Neural progenitor cell (in vitro differentiated cells): ENCODE results near the gene DOCK4. TPM values are rescaled to one million over a fixed set of nuclear protein-coding genes. Genes with fewer than 3 reads are reported as not detected.

Experiments used
- DNase-seq: peaks from one replicate; pipeline ENCODE4 v3.0.0-alpha.2; 2016; ENCODE audit warnings: low spot score
- H2AFZ ChIP-seq: fragments of 200-600 bp; sonication (generic); replicated peaks from 2 replicates; pipeline ENCODE4 v1.6.1; 2016; ENCODE audit warnings: antibody characterized with exemption
- H3F3A ChIP-seq: fragments of 200-600 bp; sonication (generic); 2 replicates; pipeline ENCODE4 v1.6.1; 2016; ENCODE audit warnings: antibody characterized with exemption, low read depth
- H3K27ac ChIP-seq: fragments of 200-600 bp; sonication (generic); 2 replicates; pipeline ENCODE4 v1.5.1; 2016; ENCODE audit warnings: mild to moderate bottlenecking
- H3K27me3 ChIP-seq: fragments of 200-600 bp; sonication (generic); 2 replicates; pipeline ENCODE4 v1.6.1; 2016; ENCODE audit warnings: mild to moderate bottlenecking, moderate library complexity
- H3K36me3 ChIP-seq: fragments of 200-600 bp; sonication (generic); 2 replicates; pipeline ENCODE4 v1.5.1; 2016
- H3K4me1 ChIP-seq: fragments of 200-600 bp; sonication (generic); 2 replicates; pipeline ENCODE4 v1.6.1; 2016; ENCODE audit warnings: mixed run types
- H3K4me2 ChIP-seq: fragments of 200-600 bp; sonication (generic); 2 replicates; pipeline ENCODE4 v1.6.1; 2016
- H3K4me3 ChIP-seq: fragments of 200-600 bp; sonication (generic); 2 replicates; pipeline ENCODE4 v1.5.1; 2016
- H3K79me2 ChIP-seq: fragments of 200-600 bp; sonication (generic); 2 replicates; pipeline ENCODE4 v1.6.1; 2016; ENCODE audit warnings: low read depth
- H3K9ac ChIP-seq: fragments of 200-600 bp; sonication (generic); 2 replicates; pipeline ENCODE4 v1.6.1; 2016
- H3K9me3 ChIP-seq: fragments of 200-600 bp; sonication (generic); 2 replicates; pipeline ENCODE4 v1.5.1; 2016; ENCODE audit warnings: low read depth
- H4K20me1 ChIP-seq: fragments of 200-600 bp; sonication (generic); 2 replicates; pipeline ENCODE4 v1.6.1; 2016; ENCODE audit warnings: low read depth
- H3K27ac Mint-ChIP-seq: 3 replicates; pipeline ENCODE4 v1.8.0; 2021; ENCODE audit warnings: mixed read lengths
- H3K27me3 Mint-ChIP-seq: 2 replicates; pipeline ENCODE4 v1.8.0; 2022; ENCODE audit warnings: low read depth, mild to moderate bottlenecking, inconsistent platforms, moderate library complexity, mixed read lengths; ENCODE audit not compliant: insufficient read depth
- H3K36me3 Mint-ChIP-seq: 3 replicates; pipeline ENCODE4 v1.8.0; 2021; ENCODE audit warnings: mixed read lengths
- H3K4me1 Mint-ChIP-seq: 3 replicates; pipeline ENCODE4 v1.8.0; 2021; ENCODE audit warnings: mixed read lengths
- H3K4me3 Mint-ChIP-seq: 3 replicates; pipeline ENCODE4 v1.8.0; 2021; ENCODE audit warnings: mild to moderate bottlenecking, moderate library complexity, mixed read lengths
- H3K9me3 Mint-ChIP-seq: 3 replicates; pipeline ENCODE4 v1.8.0; 2020; ENCODE audit warnings: mixed read lengths
- CTCF ChIP-seq: fragments of 200-600 bp; sonication (generic); IDR thresholded peaks from 2 replicates; pipeline ENCODE4 v1.5.1; 2017; ENCODE audit warnings: antibody characterized with exemption, mild to moderate bottlenecking
- EZH2 ChIP-seq: fragments of 200-600 bp; sonication (generic); IDR thresholded peaks from 2 replicates; pipeline ENCODE4 v1.6.1; 2017; ENCODE audit warnings: antibody characterized with exemption, mild to moderate bottlenecking, moderate library complexity
- EZH2phosphoT487 ChIP-seq: fragments of 200-600 bp; sonication (generic); IDR thresholded peaks from 2 replicates; pipeline ENCODE4 v1.6.1; 2017; ENCODE audit warnings: antibody characterized with exemption
- total RNA-seq: library from RNA; depleted of rRNA; stranded (reverse); fragments of >200 nt; gene quantifications from 2 replicates; pipeline ENCODE4 v1.2.3, GENCODE V29; 2015; ENCODE audit warnings: low replicate concordance

The DOCK4 gene
- total RNA-seq, 1 donor from 2014 or later = 11.4 TPM

- H3K27ac Mint-ChIP-seq = no peak overlapping the region
Observed at GRCh38 chr7:111833466-111833865, 372.7 kb downstream of the DOCK4 start.

GRCh38 chr7:111832174-111832573 lies 374.0 kb downstream of the DOCK4 start:
- H3K27ac Mint-ChIP-seq = no peak overlapping the region
- H3K9ac ChIP-seq = no peak overlapping the region
- no peaks in the 10 kb centered on the region for H3K36me3 ChIP-seq
- no peak for DNase-seq
- H3K4me1 Mint-ChIP-seq = no peaks in the 10 kb centered on the region
- no peaks in the 10 kb centered on the region for H3K27me3 ChIP-seq
- no peak overlapping the region for H3K4me2 ChIP-seq
- peaks cover 9% of the 10 kb centered on the region for H3K9me3 Mint-ChIP-seq
- H3K27ac ChIP-seq = no peak overlapping the region
- H3K27me3 Mint-ChIP-seq = no peaks in the 10 kb centered on the region
- no peak overlapping the region for H2AFZ ChIP-seq
- no peaks in the 10 kb centered on the region for H3F3A ChIP-seq
- no peaks in the 10 kb centered on the region for H3K9me3 ChIP-seq
- no peaks in the 10 kb centered on the region for H4K20me1 ChIP-seq
- H3K79me2 ChIP-seq = no peaks in the 10 kb centered on the region
- no peak overlapping the region for H3K4me3 Mint-ChIP-seq
- H3K4me1 ChIP-seq = no peaks in the 10 kb centered on the region
- no peak overlapping the region for H3K4me3 ChIP-seq
- TF ChIP-seq CTCF (no peak), EZH2phosphoT487 (no peak), EZH2 (no peak)
- H3K36me3 Mint-ChIP-seq = peaks cover 9% of the 10 kb centered on the region

More at GRCh38 chr7:111833466-111833865, 372.7 kb downstream of the DOCK4 start:
- Histone ChIP-seq H2AFZ (no peak overlapping the region), H3K79me2 (no peaks in the 10 kb centered on the region), H3K27me3 (no peaks in the 10 kb centered on the region), H3K4me1 (no peaks in the 10 kb centered on the region), H3K27ac (no peak overlapping the region), H4K20me1 (no peaks in the 10 kb centered on the region), H3K9ac (no peak overlapping the region), H3K36me3 (no peaks in the 10 kb centered on the region), H3K4me3 (no peak overlapping the region), H3K9me3 (no peaks in the 10 kb centered on the region), H3F3A (no peaks in the 10 kb centered on the region), H3K4me2 (no peak overlapping the region)
- Mint-ChIP-seq H3K27me3 (no peaks in the 10 kb centered on the region), H3K4me3 (no peak overlapping the region), H3K9me3 (peaks cover 9% of the 10 kb centered on the region), H3K4me1 (no peaks in the 10 kb centered on the region), H3K36me3 (peaks cover 9% of the 10 kb centered on the region)
- DNase-seq = no peak
- TF ChIP-seq EZH2phosphoT487 = no peak
- no peak for TF ChIP-seq CTCF
- TF ChIP-seq EZH2 = no peak

GRCh38 chr7:111829221-111829620 lies 377.0 kb downstream of the DOCK4 start:
- no peaks in the 10 kb centered on the region for H3K27me3 ChIP-seq
- H3K4me3 ChIP-seq = no peak overlapping the region
- no peak overlapping the region for H3K9ac ChIP-seq
- no peaks in the 10 kb centered on the region for H3K4me1 ChIP-seq
- no peak overlapping the region for H3K27ac Mint-ChIP-seq
- no peak overlapping the region for H3K27ac ChIP-seq
- no peak overlapping the region for H2AFZ ChIP-seq
- H3F3A ChIP-seq = no peaks in the 10 kb centered on the region
- no peaks in the 10 kb centered on the region for H3K9me3 ChIP-seq
- no peaks in the 10 kb centered on the region for H3K36me3 Mint-ChIP-seq
- no peak for TF ChIP-seq CTCF
- TF ChIP-seq EZH2 = no peak
- TF ChIP-seq EZH2phosphoT487 = no peak
- no peaks in the 10 kb centered on the region for H3K27me3 Mint-ChIP-seq
- DNase-seq = no peak
- no peak overlapping the region for H3K4me2 ChIP-seq
- no peaks in the 10 kb centered on the region for H3K9me3 Mint-ChIP-seq
- no peaks in the 10 kb centered on the region for H3K4me1 Mint-ChIP-seq
- no peaks in the 10 kb centered on the region for H3K79me2 ChIP-seq
- H3K36me3 ChIP-seq = no peaks in the 10 kb centered on the region
- H3K4me3 Mint-ChIP-seq = no peak overlapping the region
- H4K20me1 ChIP-seq = no peaks in the 10 kb centered on the region
